Coronary artery (tissue), 2 donors: ENCODE data around the gene FBXO22.
"Not testable (repeated sequence)": the region's sequence is repeated elsewhere in the genome, so short reads cannot be mapped to it uniquely, and the experiment has no call there.

Experiments
- DNase-seq: peaks from one replicate; pipeline ENCODE4 v3.0.0-alpha.2; 2017; ENCODE audit warnings: low spot score
- H3K27ac ChIP-seq, 2 donors: fragments of 200-600 bp; sonication (generic); one replicate each; pipeline ENCODE4 v1.5.1; 2016 to 2019
- H3K4me3 ChIP-seq: fragments of 200-600 bp; sonication (generic); 2 replicates; pipeline ENCODE4 v1.5.1; 2016; ENCODE audit warnings: mild to moderate bottlenecking, moderate library complexity
- CTCF ChIP-seq: fragments of 200-600 bp; sonication (generic); IDR thresholded peaks from one replicate; pipeline ENCODE4 v1.5.1; 2019; ENCODE audit warnings: antibody characterized with exemption

Gene FBXO22

GRCh38 chr15:75945953-75946352 is 42.3 kb downstream of the FBXO22 start:
- no peak for DNase-seq
- TF ChIP-seq CTCF = no peak
- H3K4me3 ChIP-seq = no peak overlapping the region
- no peak overlapping the region for H3K27ac ChIP-seq

- Histone ChIP-seq H3K27ac (no peak overlapping the region), H3K4me3 (no peak overlapping the region)
- TF ChIP-seq CTCF = no peak
- no peak for DNase-seq
These were observed 43.4 kb downstream of the FBXO22 start for GRCh38 chr15:75947092-75947491.

- no peak for DNase-seq
- no peak for TF ChIP-seq CTCF
- Histone ChIP-seq H3K27ac (no peak overlapping the region), H3K4me3 (no peak overlapping the region)
These were observed 45.2 kb downstream of the FBXO22 start for GRCh38 chr15:75948761-75949296.

- Histone ChIP-seq H3K27ac (no peak overlapping the region), H3K4me3 (no peak overlapping the region)
- TF ChIP-seq CTCF = no peak
- DNase-seq = no peak
These were observed 48.8 kb downstream of the FBXO22 start for GRCh38 chr15:75952525-75952924.

GRCh38 chr15:75955720-75956119 is 52.0 kb downstream of the FBXO22 start:
- no peak for DNase-seq
- H3K4me3 ChIP-seq = no peak overlapping the region
- TF ChIP-seq CTCF = no peak
- H3K27ac ChIP-seq = no peak overlapping the region

GRCh38 chr15:75961331-75961730 is 57.7 kb downstream of the FBXO22 start:
- Histone ChIP-seq H3K27ac (no peak overlapping the region), H3K4me3 (no peak overlapping the region)
- no peak for TF ChIP-seq CTCF
- DNase-seq = no peak

GRCh38 chr15:75966073-75966472 is 62.4 kb downstream of the FBXO22 start:
- DNase-seq = no peak
- no peak overlapping the region for H3K4me3 ChIP-seq
- no peak overlapping the region for H3K27ac ChIP-seq
- TF ChIP-seq CTCF = no peak

- H3K4me3 ChIP-seq, DNase-seq, H3K27ac ChIP-seq: not testable (repeated sequence)
These were observed 73.1 kb downstream of the FBXO22 start for GRCh38 chr15:75976766-75977165.
